Erythroblast (primary cell): ENCODE data around the gene TOGARAM2.

Source experiments
- GATA1 ChIP-seq: IDR thresholded peaks from 2 replicates; pipeline ENCODE4 v1.6.1; 2011; ENCODE audit warnings: low read depth, mild to moderate bottlenecking, control low read depth, low read length, moderate library complexity
- POLR2A ChIP-seq: IDR thresholded peaks from 2 replicates; pipeline ENCODE4 v1.6.1; 2011; ENCODE audit warnings: mild to moderate bottlenecking, low read length

- no peak for TF ChIP-seq POLR2A
- TF ChIP-seq GATA1, result no peak
Measured at GRCh38 chr2:28982381-28982950, 1.4 kb downstream of the TOGARAM2 start.
